GM23248 (cell line): Measurements from ENCODE around the gene FMO3. TPM values are rescaled to one million over a fixed set of nuclear protein-coding genes. Genes with fewer than 3 reads are reported as not detected.

ENCODE experiments used
- DNase-seq: peaks from one replicate; pipeline ENCODE4 v3.0.0-alpha.2; 2015
- H2AFZ ChIP-seq: fragments of 200-600 bp; sonication (generic); 2 replicates; pipeline ENCODE4 v1.6.1; 2016; ENCODE audit warnings: antibody characterized with exemption
- H3F3A ChIP-seq: fragments of 200-600 bp; sonication (generic); 2 replicates; pipeline ENCODE4 v1.6.1; 2016; ENCODE audit warnings: mild to moderate bottlenecking, antibody characterized with exemption, mixed run types; ENCODE audit not compliant: insufficient read depth
- H3K27ac ChIP-seq: fragments of 200-600 bp; sonication (generic); 2 replicates; pipeline ENCODE4 v1.5.1; 2016; ENCODE audit warnings: mild to moderate bottlenecking
- H3K27me3 ChIP-seq: fragments of 200-600 bp; sonication (generic); replicated peaks from 2 replicates; pipeline ENCODE4 v1.6.1; 2016; ENCODE audit warnings: mild to moderate bottlenecking; ENCODE audit not compliant: insufficient read depth
- H3K36me3 ChIP-seq: fragments of 200-600 bp; sonication (generic); 2 replicates; pipeline ENCODE4 v1.6.1; 2016; ENCODE audit warnings: low read depth, mild to moderate bottlenecking
- H3K4me1 ChIP-seq: fragments of 200-600 bp; sonication (generic); 2 replicates; pipeline ENCODE4 v1.6.1; 2016; ENCODE audit warnings: mild to moderate bottlenecking; ENCODE audit not compliant: insufficient read depth
- H3K4me2 ChIP-seq: fragments of 200-600 bp; sonication (generic); one replicate; pipeline ENCODE4 v1.6.1; 2016; ENCODE audit warnings: mild to moderate bottlenecking; ENCODE audit not compliant: unreplicated experiment
- H3K4me3 ChIP-seq: fragments of 200-600 bp; sonication (generic); 2 replicates; pipeline ENCODE4 v1.5.1; 2016; ENCODE audit warnings: mild to moderate bottlenecking
- H3K79me2 ChIP-seq: fragments of 200-600 bp; sonication (generic); 2 replicates; pipeline ENCODE4 v1.6.1; 2016; ENCODE audit warnings: mild to moderate bottlenecking; ENCODE audit not compliant: insufficient read depth
- H3K9ac ChIP-seq: fragments of 200-600 bp; sonication (generic); 2 replicates; pipeline ENCODE4 v1.6.1; 2016; ENCODE audit warnings: mild to moderate bottlenecking
- H3K9me2 ChIP-seq: fragments of 200-600 bp; sonication (generic); 2 replicates; pipeline ENCODE4 v1.6.1; 2016; ENCODE audit warnings: mixed run types, mild to moderate bottlenecking, moderate library complexity; ENCODE audit not compliant: insufficient read depth
- H3K9me3 ChIP-seq: fragments of 200-600 bp; sonication (generic); one replicate; pipeline ENCODE4 v1.6.1; 2017; ENCODE audit warnings: low read depth
- H4K20me1 ChIP-seq: fragments of 200-600 bp; sonication (generic); 2 replicates; pipeline ENCODE4 v1.6.0; 2016; ENCODE audit not compliant: insufficient read depth
- EZH2 ChIP-seq: fragments of 200-600 bp; sonication (generic); IDR thresholded peaks from 2 replicates; pipeline ENCODE4 v1.6.1; 2018; ENCODE audit warnings: antibody characterized with exemption, mild to moderate bottlenecking; ENCODE audit not compliant: insufficient read depth, poor library complexity, severe bottlenecking
- EZH2phosphoT487 ChIP-seq: fragments of 200-600 bp; sonication (generic); IDR thresholded peaks from 2 replicates; pipeline ENCODE4 v1.6.1; 2018; ENCODE audit warnings: antibody characterized with exemption, moderate library complexity, mild to moderate bottlenecking, low read depth; ENCODE audit not compliant: insufficient read depth
- WGBS, 2 experiments: methylation state at CpG; one replicate each; pipeline ENCODE4 v1.1.6; 2015 to 2017; ENCODE audit warnings: low lambda C conversion rate in 2 of 2, low coverage in 1 of 2; ENCODE audit errors: missing lambda C conversion rate in 2 of 2; 5-methylcytosine and 5-hydroxymethylcytosine counted together
- in situ Hi-C: fragments of 300-500 bp; cut with MboI; formaldehyde crosslinking; loops from 2 replicates; pipeline ENCODE4 v1.15.0; 2020
- polyA plus RNA-seq: library from polyadenylated mRNA; unstranded; fragments of >200 nt; fragmentation: Nextera tagmentation; extraction: Ambion mirVana; gene quantifications from 2 replicates; pipeline ENCODE4 v1.2.1, GENCODE V29; 2016
- total RNA-seq: library from RNA; depleted of rRNA; stranded (reverse); fragments of >200 nt; shearing (Covaris generic); gene quantifications from 2 replicates; pipeline ENCODE4 v1.2.3, GENCODE V29; 2014

FMO3 gene
- total and polyA plus RNA-seq, 2 experiments from 2014 or later: not detected

DNA sequence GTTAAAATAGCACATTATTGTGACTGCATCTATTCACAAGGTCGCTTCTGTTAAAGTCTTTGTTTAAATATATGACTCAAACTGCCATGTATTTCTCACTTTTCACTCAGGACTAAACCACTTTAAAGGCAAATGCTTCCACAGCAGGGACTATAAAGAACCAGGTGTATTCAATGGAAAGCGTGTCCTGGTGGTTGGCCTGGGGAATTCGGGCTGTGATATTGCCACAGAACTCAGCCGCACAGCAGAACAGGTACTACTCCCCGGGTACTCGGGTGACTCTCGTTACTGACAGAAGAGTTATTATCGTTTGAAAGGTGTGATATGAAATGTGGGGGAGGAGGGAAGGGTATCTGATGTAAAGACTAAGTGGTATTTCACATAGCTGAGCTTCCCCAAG is 17.3 kb downstream of the FMO3 start:
- Histone ChIP-seq H3K27me3 (peaks cover 13% of the 10 kb centered on the region; the same call in 1 of the 2 replicates), H3K4me1 (no peaks in the 10 kb centered on the region; the same call in 1 of the 2 replicates), H3K36me3 (no peaks in the 10 kb centered on the region), H3K9me2 (no peaks in the 10 kb centered on the region), H3K27ac (no peak overlapping the region), H3F3A (no peaks in the 10 kb centered on the region), H3K4me2 (no peak overlapping the region), H2AFZ (no peak overlapping the region), H3K9ac (no peak overlapping the region), H3K4me3 (no peak overlapping the region), H3K9me3 (no peaks in the 10 kb centered on the region), H3K79me2 (no peaks in the 10 kb centered on the region), H4K20me1 (no peaks in the 10 kb centered on the region)
- TF ChIP-seq EZH2 (no peak), EZH2phosphoT487 (no peak)
- in situ Hi-C loops: no loop called here
- WGBS, 2 experiments: 64 to 70% methylated on average over 8 of the region's 8 CpGs
- DNase-seq: no peak

DNA sequence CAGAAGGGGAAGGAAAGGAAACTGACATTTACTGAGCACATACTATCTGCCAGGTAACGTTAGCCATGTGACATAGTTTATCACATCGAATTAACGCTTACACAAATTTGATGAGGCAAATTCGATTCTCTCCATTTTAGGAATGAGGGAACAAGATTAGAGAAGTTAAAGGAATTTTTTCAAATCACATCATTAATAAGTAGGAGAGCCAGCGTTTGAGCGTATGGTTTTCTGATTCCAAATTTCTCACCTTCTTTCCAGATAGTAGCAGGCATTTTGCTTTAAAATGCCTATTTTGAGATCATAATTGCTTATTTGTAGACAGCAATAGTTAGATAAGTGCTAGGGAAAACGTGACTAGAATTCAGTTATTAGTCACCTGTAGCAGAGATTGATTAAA is 19.3 kb downstream of the FMO3 start:
- Histone ChIP-seq H3K36me3 (no peaks in the 10 kb centered on the region), H3K4me2 (no peak overlapping the region), H3K4me3 (no peak overlapping the region), H3F3A (no peaks in the 10 kb centered on the region), H2AFZ (no peak overlapping the region), H3K4me1 (no peaks in the 10 kb centered on the region; the same call in 1 of the 2 replicates), H3K79me2 (no peaks in the 10 kb centered on the region), H3K27me3 (peaks cover 13% of the 10 kb centered on the region; the same call in 1 of the 2 replicates), H3K9me2 (no peaks in the 10 kb centered on the region), H3K27ac (no peak overlapping the region), H3K9ac (no peak overlapping the region), H4K20me1 (no peaks in the 10 kb centered on the region), H3K9me3 (no peaks in the 10 kb centered on the region)
- no peak for DNase-seq
- TF ChIP-seq EZH2phosphoT487: no peak
- no peak for TF ChIP-seq EZH2
- in situ Hi-C loops: no loop called here
- 66 to 68% methylated on average over 7 of the region's 7 CpGs for WGBS, 2 experiments

- no peaks in the 10 kb centered on the region for H3K9me3 ChIP-seq
These were observed 20.1 kb downstream of the FMO3 start for GRCh38 chr1:171110621-171111326.

DNA sequence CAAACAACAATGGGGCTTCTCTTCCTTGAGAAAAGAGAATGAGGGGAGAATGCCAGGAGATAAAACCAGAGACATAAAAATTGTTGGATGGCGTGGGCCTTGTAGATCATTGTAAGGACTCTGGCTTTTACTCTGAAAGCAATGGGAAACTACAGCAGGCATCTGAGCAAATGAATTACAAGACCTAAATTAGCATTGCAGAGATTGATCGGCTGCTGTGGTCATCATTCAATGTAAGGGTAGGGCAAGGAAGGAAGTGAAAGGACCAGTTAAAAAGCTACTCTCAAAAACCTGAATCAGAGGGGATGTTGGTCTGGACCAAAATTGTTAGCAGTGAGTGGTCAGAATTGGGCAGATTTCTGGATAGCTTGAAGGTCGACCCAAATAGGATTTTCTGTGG is 21.4 kb downstream of the FMO3 start:
- TF ChIP-seq EZH2 (no peak), EZH2phosphoT487 (no peak)
- Histone ChIP-seq H3K79me2 (no peaks in the 10 kb centered on the region), H3K27ac (no peak overlapping the region), H3K27me3 (peaks cover 21% of the 10 kb centered on the region), H3K9me3 (no peaks in the 10 kb centered on the region), H3F3A (no peaks in the 10 kb centered on the region), H3K4me2 (no peak overlapping the region), H3K4me3 (no peak overlapping the region), H4K20me1 (no peaks in the 10 kb centered on the region), H2AFZ (no peak overlapping the region), H3K4me1 (no peaks in the 10 kb centered on the region; the same call in 1 of the 2 replicates), H3K9ac (no peak overlapping the region), H3K9me2 (no peaks in the 10 kb centered on the region), H3K36me3 (no peaks in the 10 kb centered on the region)
- 69 to 76% methylated on average over 3 of the region's 3 CpGs for WGBS, 2 experiments
- in situ Hi-C loops: no loop called here
- no peak for DNase-seq

More at GRCh38 chr1:171110621-171111326, 20.1 kb downstream of the FMO3 start:
- Histone ChIP-seq H2AFZ (no peak overlapping the region), H3F3A (no peaks in the 10 kb centered on the region), H3K27ac (no peak overlapping the region), H3K79me2 (no peaks in the 10 kb centered on the region), H3K27me3 (peaks cover 13% of the 10 kb centered on the region), H3K4me1 (no peaks in the 10 kb centered on the region; the same call in 1 of the 2 replicates), H4K20me1 (no peaks in the 10 kb centered on the region), H3K4me2 (no peak overlapping the region), H3K4me3 (no peak overlapping the region), H3K9me2 (no peaks in the 10 kb centered on the region), H3K9ac (no peak overlapping the region), H3K36me3 (no peaks in the 10 kb centered on the region)
- DNase-seq: peak; percentile 7
- 29 to 38% methylated on average over 7 of the region's 7 CpGs for WGBS, 2 experiments
- in situ Hi-C loops: no loop called here
- TF ChIP-seq EZH2: no peak
- TF ChIP-seq EZH2phosphoT487: no peak
